NCI-H1694 (cell line): Measurements from ENCODE around the gene ZNF536.
"Not testable (repeated sequence)": the region's sequence is repeated elsewhere in the genome, so short reads cannot be mapped to it uniquely, and the experiment has no call there.

ENCODE experiments used
- DNase-seq: peaks from one replicate; lab custom pipeline; 2025; lab: John Stamatoyannopoulos, UW

The ZNF536 gene

DNA sequence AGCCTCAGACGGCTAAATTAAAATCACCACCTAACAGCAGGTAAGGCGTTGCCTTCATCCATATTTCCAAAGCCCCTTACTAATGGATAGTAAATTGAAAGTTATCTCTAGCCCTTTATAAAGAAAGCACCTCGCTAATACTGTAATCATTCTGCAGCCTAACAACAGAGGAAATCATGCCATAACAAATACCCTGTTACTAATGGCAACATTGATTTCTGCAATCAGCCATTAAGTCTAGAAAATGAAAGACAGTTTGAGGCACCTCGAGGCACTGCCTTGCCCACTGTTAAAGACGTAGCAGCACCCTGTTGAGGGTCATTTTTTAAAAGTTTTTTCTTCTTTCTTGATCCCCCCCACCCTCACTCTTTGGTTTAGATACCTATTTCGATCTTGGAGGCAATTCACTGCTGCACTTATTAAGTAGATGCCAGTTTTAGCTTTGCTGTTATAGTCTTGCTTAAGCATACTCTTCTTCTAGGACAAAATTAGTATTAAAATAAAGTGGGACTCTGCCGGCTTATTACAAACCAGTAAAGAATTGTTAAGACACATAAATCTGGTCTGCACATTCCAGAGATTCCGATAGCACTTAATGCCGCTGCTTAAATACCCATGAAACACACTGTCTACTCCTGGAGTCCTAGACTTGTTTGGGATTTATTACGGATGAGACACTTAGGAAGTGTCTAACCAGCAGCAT lies 74.8 kb downstream of the ZNF536 start:
- DNase-seq: no peak

DNA sequence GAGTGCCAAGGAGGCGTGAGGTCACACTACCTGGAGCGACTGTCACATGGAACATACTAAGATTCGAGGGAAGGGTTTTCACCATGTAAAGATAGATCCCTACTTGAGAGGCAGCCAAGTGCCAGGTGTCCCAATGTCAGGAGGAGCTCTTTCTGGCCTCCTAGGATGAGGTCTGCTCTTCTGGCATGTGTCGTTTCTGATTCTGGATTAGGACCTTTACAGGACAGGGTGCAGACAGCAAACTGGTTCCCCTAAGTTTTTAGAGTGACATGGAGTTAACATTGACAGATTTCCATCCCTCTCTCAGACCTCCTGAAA lies 75.3 kb downstream of the ZNF536 start:
- no peak for DNase-seq

DNA sequence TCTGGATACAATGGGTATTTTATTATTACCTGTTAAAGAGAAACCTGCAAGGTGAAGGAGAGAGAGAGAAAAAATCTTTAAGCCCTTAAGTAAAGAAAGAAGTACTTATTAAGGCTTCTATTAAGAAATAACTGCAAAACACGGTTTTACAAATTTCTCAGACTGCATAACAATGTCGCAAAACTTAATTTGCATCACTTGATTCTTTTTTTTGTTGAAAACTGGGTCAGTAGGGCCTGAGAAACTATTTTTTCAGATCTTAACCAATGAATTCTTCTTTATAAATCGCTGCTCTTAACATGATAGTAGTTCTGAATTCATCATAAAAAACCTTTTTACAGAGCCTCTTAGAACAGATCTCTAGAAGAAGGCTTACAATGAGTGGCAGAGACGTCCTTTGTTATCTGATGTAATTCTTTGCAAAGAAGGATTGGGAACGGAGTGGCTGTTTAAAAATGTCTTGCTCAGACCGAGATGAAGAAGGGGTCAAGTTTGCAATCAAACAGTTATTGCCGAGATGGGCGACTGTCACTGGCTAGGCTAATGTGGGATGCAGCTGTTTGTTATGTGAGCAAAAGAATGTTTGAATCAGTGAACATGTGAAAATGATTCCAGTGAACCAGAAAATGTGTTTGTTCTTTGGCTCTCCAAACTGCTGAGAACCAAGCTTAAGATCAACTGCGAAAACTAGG lies 76.3 kb downstream of the ZNF536 start:
- no peak for DNase-seq

DNA sequence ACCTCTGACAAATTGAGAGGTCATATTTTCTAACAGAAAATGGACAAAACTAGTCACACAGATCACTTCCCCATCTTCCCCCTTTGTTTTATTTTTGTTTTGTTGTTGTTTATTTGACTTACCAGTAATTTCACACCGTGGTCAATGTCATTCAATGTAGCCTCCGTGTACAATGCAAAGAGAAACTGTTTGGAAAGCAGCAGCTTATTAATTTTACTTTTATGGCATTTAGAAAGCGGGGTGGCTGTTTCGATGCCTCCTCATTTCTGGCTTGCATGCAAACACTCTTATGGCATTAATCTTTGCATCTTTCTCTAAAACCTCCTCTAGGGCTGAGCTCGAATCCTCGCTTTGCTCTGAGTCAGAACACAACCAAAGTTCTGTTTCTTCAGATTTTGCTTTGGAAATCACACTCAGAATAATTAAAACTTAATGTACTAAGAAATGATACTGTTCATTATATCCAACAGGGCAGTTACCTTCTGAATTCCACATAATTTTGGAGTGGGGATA lies 77.0 kb downstream of the ZNF536 start:
- no peak for DNase-seq

DNA sequence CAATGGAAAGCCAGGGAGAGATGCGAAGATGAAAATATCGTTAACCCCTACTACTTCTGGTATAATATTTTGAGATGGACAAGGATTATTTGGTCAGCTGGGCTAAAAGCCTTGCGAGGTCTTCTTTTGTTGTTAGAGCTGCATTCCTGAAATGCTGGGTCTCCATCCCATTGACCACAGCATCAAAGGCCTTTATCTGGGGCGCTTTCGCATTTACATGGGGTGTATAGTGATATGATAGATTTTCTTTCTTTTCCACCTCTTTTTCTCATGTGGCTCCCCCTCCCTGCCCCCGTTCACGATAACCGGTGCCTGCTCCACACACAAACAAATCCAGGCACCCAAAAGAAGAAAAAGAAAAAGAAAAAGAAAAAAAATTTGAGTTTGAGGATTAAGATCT lies 77.5 kb downstream of the ZNF536 start:
- no peak for DNase-seq

DNA sequence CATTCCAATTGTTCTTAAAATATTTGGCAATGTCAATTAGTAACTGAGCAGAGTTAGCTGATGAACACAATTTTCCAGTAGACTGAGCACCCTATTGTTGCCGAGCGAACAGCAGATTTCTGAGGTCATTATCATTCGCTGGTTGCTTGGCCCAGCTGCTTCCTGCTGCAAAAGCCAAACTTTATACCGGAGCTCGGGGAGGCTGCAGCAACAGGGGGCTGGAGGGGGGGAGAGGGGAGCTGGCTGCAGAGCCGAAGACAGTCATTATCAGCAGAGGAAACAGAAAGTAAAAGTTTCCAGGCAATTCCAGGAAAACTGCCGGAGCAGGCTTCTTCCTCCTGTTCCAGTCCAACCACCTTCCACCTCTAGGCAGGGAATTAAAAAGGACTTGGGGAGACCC lies 77.9 kb downstream of the ZNF536 start:
- DNase-seq: no peak

DNA sequence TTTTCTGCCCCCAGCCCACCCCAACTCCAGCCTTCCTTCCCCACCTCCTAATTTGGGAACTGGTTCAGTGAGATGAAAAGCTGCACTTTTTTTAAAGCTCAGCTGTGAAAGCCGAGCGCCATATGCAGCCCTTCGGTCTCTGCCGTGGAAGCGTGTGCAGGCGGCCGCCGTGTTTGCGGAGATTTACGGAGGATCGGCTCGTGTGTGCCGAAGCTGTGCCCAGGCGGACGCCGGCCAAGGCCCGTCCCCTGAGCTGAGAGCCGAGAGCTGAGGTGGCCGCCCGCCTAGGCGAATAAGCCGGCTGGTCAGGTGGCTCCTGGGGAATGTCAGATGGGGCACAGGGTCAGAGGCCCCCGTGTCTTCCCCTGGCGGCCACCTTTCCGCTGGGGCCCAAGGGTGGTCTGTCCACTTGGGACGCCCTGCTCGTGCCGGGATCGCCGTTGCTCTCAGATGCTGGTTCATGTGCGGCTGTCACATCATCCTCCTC lies 78.7 kb downstream of the ZNF536 start:
- no peak for DNase-seq

DNA sequence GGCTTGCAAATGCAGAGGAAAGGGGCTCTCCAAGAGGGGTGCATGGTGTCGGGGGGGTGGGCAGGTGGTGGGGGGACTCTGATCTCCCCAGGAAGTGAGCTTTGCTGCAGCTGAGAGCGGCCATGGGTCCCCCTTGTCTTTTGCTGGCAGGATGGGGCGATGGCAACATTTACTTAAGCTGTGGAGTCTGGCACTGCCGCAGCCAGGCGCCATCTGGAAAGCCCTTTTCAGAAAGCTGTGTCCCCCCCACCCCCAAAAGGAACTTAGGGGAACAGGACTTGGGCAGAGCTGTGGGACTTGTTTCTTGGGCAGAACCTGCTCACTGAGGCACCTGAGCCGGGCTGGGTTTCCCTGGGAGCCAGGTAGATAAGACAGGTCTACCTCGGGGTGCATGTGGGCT lies 80.7 kb downstream of the ZNF536 start:
- DNase-seq: no peak

DNA sequence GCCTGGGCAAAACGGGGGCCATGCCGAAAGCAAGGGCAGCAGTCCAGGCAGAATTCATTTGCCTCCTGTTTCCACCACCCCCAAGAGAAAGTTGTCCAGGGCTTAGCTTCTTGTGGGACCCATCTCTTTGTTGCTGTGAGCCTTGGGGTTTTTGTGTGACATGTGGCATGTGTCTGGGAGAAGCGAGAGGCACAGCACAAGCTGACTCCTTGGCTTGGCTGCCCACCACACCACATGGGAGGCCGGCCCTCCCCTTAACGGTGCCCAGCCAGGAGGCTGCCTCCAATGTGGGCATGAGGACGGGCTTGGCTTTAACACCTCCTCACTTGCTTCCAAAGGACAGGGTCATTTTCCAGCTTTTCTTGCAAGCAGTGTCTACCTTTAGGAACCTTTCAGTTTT lies 81.6 kb downstream of the ZNF536 start:
- DNase-seq: no peak

DNA sequence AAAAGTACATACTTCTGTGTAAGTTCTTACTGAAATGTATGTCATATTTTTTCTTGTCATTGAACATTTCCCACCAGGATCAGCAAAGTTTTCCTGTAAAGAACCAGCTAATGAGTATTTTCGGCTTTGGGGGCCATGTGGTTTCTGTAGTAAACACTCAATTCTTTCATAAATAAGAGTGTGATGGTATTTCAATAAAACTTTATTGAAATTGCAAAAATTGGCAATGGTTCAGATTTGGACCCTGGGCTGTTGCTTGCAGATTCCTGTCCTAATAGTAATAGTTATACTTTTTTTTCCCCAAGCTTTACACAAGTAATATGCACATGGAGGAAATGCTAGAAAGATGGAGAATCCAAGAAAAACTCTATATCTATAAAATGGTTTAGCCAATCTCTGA lies 83.7 kb downstream of the ZNF536 start:
- no peak for DNase-seq

DNA sequence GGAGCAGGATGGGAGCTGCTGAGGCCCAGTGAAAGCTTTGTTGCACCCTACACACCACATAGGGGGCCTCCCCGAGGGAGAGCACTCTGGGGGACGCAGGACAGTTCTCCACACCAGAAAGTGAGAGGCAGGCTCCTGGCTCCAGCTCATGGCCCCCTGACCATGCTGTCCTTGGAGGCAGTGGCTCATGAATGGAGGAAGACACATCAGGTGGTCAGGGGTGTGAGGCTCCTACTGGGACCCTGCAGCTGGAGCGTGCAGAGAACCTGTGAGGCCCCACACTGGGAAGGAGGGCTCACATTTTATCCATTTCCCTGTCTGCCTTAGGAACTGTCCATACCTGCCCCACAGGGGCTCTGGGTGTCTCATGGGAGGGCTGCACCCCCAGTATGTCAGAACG lies 85.3 kb downstream of the ZNF536 start:
- no peak for DNase-seq

DNA sequence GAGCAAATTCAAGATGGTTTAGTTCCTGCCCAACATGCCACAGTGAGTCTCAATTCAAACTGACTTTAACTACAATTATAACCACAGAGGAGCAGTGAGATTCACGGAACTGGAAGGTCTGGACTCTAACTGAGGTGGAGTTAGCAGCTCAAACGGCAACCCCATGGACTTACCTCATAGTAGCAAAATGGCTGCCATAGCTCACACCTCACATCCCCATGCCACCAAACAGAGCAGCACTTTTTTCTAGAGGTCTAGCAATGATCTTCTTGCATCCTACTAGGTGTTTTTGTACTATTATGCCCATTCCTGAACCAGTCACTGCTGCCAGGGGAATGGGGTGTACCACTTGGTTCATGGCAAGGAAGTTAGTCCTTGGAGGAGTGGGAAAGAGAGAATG lies 87.7 kb downstream of the ZNF536 start:
- DNase-seq: no peak

DNA sequence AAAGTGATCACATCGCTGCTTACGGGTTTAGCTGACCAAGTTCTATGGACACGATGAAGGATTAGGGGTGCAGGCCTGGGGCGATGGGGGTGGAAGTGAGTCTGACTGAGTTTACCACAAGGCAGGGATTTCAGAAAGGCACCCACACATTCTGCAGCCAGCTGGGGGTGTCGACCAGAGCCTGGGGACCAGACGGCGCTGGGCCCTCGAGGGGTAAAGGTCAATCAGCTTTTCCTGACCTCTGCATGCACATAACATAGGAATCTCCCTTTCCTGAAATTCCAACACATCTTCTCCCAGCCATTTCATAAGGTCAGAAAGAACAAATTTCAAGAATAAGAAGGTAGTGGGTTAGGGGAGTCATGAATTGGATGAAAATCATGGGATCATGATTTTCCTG lies 92.0 kb downstream of the ZNF536 start:
- no peak for DNase-seq

DNA sequence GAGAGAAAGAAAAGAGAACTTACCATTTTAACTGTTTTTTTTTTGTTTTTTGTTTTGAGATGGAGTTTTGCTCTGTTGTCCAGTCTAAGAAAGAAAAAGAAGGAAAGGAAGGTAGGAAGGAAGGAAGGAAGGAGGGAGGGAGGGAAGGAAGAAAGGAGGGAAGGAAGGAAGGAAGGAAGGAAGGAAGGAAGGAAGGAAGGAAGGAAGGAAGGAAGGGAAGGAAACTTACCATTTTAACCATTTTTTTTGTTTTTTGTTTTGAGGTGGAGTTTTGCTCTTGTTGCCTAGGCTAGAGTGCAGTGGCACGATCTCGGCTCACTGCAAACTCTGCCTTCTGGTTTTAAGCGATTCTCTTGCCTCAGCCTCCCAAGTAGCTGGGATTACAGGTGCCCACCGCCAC lies 94.4 kb downstream of the ZNF536 start:
- DNase-seq: not testable (repeated sequence)

DNA sequence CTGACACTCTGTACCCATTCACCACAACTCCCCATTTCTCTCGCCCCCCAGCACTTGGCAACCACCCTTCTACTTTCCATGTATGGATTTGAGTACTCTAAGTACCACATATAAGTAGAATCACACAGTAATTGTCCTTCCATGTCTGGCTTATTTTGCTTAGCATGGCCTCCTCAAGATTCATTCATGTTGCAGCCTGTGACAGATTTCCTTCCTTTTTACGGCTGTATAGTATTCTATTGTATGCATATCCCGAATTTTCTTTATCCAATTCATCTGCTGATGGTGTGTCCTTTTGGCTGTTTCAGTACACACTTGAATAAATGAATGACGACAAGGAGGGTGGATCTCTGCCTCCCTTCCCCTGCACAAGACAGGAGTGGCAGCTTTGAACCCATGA lies 95.1 kb downstream of the ZNF536 start:
- DNase-seq: no peak

DNA sequence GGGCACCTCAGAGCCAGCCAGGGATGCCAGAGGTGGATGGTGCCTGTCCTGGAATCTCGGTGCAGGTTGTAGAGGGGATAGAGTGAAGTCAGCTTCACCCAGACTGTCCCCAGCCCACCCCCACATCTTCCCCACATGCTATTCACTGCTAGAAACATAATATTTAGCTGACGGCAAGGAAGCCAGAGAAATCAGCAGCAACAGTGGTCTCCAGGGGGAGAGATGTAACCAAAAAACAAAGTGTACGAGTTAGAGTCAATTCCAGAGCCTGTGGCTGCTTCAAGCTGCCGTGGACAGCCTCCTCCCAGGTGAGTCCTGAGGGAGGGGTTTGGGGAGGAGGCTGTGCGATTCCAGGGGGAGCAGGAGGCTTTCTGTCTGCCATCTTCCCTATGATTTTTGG lies 97.6 kb downstream of the ZNF536 start:
- DNase-seq: no peak

DNA sequence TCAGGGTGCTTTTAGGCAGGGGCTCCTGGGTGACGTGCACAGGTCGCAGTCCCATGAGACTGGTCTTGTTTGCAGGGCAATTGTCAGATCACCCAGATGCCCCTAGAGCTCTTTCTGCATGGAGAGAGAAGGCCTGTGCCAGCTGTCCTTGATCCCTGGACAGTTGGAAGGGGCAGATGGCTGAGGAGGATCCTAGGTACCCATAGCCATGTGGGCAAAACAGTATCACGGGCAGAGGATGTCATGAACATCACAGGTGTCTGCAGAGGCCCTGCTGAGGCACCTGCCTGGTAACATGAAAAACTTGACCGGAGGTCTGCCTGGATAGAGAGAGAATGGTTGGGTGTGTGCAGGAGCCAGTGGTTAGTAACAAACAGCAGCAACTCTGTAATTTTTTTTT lies 99.3 kb downstream of the ZNF536 start:
- DNase-seq: no peak

DNA sequence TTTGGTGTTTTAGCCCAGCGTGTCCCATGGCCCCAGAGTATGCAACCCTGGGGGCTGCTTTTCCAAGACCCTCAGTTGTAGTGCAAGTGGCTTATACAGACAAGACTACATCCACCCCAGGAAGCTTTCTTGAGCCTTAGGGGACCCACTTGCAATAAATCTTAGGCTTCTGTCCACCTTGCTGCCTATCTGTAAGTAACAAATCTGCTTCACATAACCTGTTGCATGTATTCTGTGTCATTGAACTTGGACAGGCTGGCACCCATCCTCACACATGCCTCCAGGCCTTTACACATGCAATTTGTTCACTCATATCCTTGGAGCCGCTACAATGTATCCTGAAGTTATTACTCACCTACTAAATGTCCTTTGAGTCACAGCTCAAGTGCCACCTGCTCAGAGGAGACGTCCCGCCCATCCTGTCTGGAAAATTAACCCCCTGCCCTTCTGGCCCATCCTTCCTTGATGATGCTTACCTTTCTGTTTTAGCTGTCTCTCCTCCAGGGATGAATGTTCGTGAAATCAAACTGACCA lies 101.2 kb downstream of the ZNF536 start:
- DNase-seq: no peak

DNA sequence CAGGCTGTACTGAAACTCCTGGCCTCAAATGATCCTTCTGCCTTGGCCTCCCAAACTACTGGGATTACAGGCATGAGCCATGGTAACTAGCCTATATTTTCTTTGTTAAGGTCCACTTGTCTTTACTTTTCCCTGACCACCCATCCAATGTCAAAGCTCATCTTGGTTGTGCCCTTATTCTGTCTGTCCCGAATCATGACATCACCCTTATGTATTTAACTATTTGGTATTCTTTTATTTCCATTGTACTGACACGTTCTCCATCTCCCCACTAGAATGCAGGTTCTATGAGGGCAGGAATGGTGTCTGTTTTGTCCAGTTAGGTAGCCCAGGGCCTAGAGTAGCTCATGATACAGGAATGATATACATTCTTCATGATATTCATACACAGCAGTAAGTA lies 104.8 kb downstream of the ZNF536 start:
- DNase-seq: no peak

DNA sequence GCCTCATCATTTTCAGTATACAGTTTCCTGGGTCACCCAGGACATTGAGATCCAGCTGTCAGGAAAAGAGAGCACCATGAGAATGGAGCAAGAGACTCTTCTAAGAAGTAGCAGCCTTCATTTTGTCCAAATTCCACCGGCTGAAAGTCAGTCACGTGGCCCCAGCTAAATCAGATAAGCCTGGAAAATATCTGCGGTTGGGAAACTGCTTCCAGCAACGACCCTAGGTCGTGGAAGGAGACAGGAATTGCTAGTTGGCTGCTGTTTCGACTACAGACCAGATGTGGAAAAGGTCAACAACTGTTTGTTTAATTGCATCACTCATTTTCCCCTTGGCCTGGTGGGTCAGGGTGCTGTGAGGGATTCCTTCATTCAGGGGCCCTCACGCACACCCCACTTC lies 107.0 kb downstream of the ZNF536 start:
- DNase-seq: no peak

DNA sequence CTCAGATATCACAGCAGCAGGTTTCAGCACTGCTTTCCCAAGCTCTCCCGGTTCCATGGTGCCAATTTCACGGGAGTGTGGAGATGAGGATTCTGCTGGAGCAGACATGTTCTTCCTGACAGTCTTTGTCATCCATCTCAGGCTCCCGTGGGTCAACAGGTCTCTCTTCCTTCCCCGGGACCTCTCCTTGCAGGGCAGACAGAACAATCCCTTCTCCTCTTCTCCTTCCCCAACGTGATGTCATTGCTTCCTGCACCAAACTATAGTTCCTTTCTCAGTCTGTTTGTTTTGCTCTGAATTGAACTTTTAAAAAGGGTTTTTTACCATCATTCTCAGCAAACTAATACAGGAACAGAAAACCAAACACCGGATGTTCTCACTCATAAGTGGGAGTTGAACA lies 107.9 kb downstream of the ZNF536 start:
- no peak for DNase-seq

DNA sequence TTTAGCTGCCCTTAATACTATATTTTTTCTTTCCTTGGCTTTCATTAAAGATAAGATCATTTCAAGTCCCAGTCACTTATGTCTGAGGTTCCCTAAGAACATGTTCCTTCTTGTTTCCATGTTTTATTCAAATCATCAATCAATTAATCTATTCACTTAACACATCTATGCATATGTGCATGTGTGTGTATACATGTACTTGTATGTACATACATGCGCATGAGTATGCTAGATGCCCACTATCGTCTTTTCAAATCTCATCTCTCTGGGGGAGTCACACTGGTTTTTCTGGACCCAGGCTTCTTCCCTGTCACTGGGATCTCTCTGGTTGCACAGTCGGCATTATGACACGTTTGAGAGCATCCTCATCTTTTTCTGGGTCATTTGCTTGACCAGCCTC lies 108.9 kb downstream of the ZNF536 start:
- no peak for DNase-seq

DNA sequence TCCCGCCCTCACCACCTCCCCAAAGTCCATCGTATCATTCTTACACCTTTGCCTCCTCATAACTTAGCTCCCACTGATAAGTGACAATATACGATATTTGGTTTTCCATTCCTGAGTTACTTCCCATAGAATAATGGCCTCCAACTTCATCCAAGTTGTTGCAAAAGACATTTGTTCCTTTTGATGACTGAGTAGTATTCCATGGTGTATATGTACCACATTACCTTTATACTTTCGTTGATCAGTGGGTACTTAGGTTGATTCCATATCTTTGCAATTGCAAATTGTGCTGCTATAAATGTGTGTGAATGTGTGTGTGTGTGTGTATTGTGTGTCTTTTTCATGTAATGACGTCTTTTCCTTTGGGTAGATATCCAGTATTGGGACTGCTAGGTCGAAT lies 109.6 kb downstream of the ZNF536 start:
- DNase-seq: no peak

DNA sequence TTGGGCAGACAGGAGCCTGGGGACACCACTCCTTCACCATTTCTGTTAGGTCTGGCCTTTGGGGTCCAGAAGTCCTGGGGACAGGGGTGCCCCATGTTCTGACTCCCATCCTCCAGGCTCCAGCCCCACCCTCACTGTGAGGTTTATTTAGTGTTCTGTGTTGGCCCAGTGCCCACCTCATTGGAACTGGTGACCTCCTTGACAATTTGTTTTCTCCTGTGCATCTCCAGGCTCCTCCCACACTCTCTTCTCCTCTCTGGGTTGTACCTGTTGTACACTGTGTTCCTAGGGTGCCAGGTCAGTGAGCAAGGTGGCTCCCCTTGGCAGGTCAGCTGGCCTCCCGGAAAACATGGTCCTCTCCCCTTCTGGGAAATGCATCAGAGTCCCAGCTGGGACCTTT lies 110.8 kb downstream of the ZNF536 start:
- DNase-seq: no peak
